ENCODE measurements around the gene ZNF76.

DNA sequence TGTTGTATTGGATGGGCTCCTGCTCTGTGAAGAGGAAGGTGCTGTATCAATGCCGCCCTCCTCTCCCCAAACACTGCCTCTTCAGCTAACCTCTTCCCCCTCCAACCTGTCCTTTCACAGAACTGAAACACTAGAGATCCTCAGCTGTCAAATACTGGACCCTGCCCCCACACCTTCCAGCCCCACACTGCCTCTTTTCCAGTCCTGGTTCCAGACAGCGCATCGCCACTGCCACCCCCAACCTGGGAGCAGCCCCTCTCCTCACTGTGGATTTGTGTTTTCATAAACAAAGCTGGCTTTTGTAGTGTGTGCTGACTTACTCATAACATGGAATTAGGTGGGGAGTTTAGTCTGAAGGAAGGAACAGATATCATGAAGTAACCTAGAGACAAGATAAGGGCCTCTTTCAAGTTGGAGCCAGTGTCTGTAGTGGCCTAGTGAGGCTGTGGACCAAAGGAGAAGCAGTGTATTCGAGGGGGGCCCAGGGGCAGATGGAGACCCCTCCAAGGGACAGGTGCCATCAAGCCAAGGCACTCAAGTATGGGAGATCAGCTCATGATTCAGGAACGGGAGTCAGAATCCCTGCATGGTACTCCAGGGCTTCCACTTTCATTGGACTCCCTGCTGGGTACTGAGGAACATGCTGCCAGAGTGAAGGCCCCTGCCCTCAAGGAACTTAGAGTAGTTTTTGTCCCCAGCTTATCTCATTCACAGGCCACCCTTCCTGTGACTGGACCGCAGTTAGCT, 43.7 kb upstream of the ZNF76 start:
- TF ChIP-seq JUND (IDR thresholded peaks at IDR 0.05) (no peak), YY1 (IDR thresholded peaks at IDR 0.05) (no peak), FOXA1 (IDR thresholded peaks at IDR 0.05) (no peak), GABPA (IDR thresholded peaks at IDR 0.05 in 1 of 2, conservative IDR thresholded peaks at IDR 0.05 in 1 of 2) (no peak), TAF1 (conservative IDR thresholded peaks at IDR 0.05) (no peak), RAD21 (IDR thresholded peaks at IDR 0.05) (no peak), SP1 (IDR thresholded peaks at IDR 0.05) (no peak), NR2F2 (IDR thresholded peaks at IDR 0.05) (no peak)
- TF ChIP-seq, protein P1, sequence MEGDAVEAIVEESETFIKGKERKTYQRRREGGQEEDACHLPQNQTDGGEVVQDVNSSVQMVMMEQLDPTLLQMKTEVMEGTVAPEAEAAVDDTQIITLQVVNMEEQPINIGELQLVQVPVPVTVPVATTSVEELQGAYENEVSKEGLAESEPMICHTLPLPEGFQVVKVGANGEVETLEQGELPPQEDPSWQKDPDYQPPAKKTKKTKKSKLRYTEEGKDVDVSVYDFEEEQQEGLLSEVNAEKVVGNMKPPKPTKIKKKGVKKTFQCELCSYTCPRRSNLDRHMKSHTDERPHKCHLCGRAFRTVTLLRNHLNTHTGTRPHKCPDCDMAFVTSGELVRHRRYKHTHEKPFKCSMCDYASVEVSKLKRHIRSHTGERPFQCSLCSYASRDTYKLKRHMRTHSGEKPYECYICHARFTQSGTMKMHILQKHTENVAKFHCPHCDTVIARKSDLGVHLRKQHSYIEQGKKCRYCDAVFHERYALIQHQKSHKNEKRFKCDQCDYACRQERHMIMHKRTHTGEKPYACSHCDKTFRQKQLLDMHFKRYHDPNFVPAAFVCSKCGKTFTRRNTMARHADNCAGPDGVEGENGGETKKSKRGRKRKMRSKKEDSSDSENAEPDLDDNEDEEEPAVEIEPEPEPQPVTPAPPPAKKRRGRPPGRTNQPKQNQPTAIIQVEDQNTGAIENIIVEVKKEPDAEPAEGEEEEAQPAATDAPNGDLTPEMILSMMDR (IDR thresholded peaks at IDR 0.05; ENCODE audit: low read depth, low read length, missing input control): no peak
- TF ChIP-seq, protein P2, sequence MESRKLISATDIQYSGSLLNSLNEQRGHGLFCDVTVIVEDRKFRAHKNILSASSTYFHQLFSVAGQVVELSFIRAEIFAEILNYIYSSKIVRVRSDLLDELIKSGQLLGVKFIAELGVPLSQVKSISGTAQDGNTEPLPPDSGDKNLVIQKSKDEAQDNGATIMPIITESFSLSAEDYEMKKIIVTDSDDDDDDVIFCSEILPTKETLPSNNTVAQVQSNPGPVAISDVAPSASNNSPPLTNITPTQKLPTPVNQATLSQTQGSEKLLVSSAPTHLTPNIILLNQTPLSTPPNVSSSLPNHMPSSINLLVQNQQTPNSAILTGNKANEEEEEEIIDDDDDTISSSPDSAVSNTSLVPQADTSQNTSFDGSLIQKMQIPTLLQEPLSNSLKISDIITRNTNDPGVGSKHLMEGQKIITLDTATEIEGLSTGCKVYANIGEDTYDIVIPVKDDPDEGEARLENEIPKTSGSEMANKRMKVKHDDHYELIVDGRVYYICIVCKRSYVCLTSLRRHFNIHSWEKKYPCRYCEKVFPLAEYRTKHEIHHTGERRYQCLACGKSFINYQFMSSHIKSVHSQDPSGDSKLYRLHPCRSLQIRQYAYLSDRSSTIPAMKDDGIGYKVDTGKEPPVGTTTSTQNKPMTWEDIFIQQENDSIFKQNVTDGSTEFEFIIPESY (IDR thresholded peaks at IDR 0.05): no peak
- TF ChIP-seq, protein P3, sequence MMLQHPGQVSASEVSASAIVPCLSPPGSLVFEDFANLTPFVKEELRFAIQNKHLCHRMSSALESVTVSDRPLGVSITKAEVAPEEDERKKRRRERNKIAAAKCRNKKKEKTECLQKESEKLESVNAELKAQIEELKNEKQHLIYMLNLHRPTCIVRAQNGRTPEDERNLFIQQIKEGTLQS (IDR thresholded peaks at IDR 0.05): no peak
- TF ChIP-seq, protein P4, sequence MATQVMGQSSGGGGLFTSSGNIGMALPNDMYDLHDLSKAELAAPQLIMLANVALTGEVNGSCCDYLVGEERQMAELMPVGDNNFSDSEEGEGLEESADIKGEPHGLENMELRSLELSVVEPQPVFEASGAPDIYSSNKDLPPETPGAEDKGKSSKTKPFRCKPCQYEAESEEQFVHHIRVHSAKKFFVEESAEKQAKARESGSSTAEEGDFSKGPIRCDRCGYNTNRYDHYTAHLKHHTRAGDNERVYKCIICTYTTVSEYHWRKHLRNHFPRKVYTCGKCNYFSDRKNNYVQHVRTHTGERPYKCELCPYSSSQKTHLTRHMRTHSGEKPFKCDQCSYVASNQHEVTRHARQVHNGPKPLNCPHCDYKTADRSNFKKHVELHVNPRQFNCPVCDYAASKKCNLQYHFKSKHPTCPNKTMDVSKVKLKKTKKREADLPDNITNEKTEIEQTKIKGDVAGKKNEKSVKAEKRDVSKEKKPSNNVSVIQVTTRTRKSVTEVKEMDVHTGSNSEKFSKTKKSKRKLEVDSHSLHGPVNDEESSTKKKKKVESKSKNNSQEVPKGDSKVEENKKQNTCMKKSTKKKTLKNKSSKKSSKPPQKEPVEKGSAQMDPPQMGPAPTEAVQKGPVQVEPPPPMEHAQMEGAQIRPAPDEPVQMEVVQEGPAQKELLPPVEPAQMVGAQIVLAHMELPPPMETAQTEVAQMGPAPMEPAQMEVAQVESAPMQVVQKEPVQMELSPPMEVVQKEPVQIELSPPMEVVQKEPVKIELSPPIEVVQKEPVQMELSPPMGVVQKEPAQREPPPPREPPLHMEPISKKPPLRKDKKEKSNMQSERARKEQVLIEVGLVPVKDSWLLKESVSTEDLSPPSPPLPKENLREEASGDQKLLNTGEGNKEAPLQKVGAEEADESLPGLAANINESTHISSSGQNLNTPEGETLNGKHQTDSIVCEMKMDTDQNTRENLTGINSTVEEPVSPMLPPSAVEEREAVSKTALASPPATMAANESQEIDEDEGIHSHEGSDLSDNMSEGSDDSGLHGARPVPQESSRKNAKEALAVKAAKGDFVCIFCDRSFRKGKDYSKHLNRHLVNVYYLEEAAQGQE (IDR thresholded peaks at IDR 0.05): no peak
- TF ChIP-seq, protein P5, sequence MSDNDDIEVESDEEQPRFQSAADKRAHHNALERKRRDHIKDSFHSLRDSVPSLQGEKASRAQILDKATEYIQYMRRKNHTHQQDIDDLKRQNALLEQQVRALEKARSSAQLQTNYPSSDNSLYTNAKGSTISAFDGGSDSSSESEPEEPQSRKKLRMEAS (IDR thresholded peaks at IDR 0.05): no peak

Measured in liver (tissue), 3 donors.